Natural killer cell (primary cell): Measurements from ENCODE around the gene GDPD4. TPM values are rescaled to one million over a fixed set of nuclear protein-coding genes. Genes with fewer than 3 reads are reported as not detected.

Source experiments
- ATAC-seq, 3 donors: fragments of 150-1000 bp in 2 of 3; fragments of 200-7000 bp in 1 of 3; cut with Tn5 transposase; 1 replicate in 1 of 3; 2 replicates in 2 of 3; pipeline ENCODE4 v1.10.0; 2021; ENCODE audit warnings: mild to moderate bottlenecking in 2 of 3, moderate library complexity in 2 of 3
- DNase-seq, 2 donors: peaks; one replicate each; pipeline versions ENCODE4 v3.0.0 to v3.0.0-alpha.2; 2013 to 2021; ENCODE audit warnings: mixed read lengths in 1 of 2
- H3K27ac ChIP-seq: one replicate; pipeline ENCODE4 v1.5.1; 2013; ENCODE audit warnings: mild to moderate bottlenecking, low read length
- H3K27me3 ChIP-seq: one replicate; pipeline ENCODE4 v1.6.1; 2013; ENCODE audit warnings: low read length; ENCODE audit not compliant: control insufficient read depth, insufficient read depth
- H3K36me3 ChIP-seq: one replicate; pipeline ENCODE4 v1.6.1; 2013; ENCODE audit warnings: low read length; ENCODE audit not compliant: control insufficient read depth, insufficient read depth
- H3K4me1 ChIP-seq: one replicate; pipeline ENCODE4 v1.6.1; 2013; ENCODE audit warnings: low read length; ENCODE audit not compliant: control insufficient read depth, insufficient read depth
- H3K4me3 ChIP-seq: one replicate; pipeline ENCODE4 v1.5.1; 2013; ENCODE audit warnings: low read length
- H3K9me3 ChIP-seq: one replicate; pipeline ENCODE4 v1.6.1; 2013; ENCODE audit warnings: low read length; ENCODE audit not compliant: control insufficient read depth, insufficient read depth
- H3K27ac Mint-ChIP-seq, 2 donors: one replicate each; pipeline ENCODE4 v1.8.0; 2022; ENCODE audit warnings: mild to moderate bottlenecking in 2 of 2, mixed read lengths in 2 of 2, moderate library complexity in 1 of 2
- H3K27me3 Mint-ChIP-seq, 2 donors: one replicate each; pipeline ENCODE4 v1.8.0; 2022; ENCODE audit warnings: low read depth in 2 of 2, mixed read lengths in 2 of 2
- H3K36me3 Mint-ChIP-seq: one replicate; pipeline ENCODE4 v1.8.0; 2022; ENCODE audit warnings: mixed read lengths
- H3K4me1 Mint-ChIP-seq, 2 donors: one replicate each; pipeline ENCODE4 v1.8.0; 2022; ENCODE audit warnings: mixed read lengths in 2 of 2
- H3K4me3 Mint-ChIP-seq: one replicate; pipeline ENCODE4 v1.8.0; 2022; ENCODE audit warnings: mild to moderate bottlenecking, moderate library complexity, mixed read lengths
- H3K9me3 Mint-ChIP-seq, 2 donors: one replicate each; pipeline ENCODE4 v1.8.0; 2022; ENCODE audit warnings: mixed read lengths in 2 of 2
- CTCF ChIP-seq: fragments of 200-600 bp; IDR thresholded peaks from one replicate; pipeline ENCODE4 v1.8.0; 2022; ENCODE audit warnings: antibody characterized with exemption
- WGBS: methylation state at CpG from one replicate; pipeline ENCODE4 v1.1.7; 2013; ENCODE audit warnings: missing lambda C conversion rate; ENCODE audit not compliant: insufficient coverage; 5-methylcytosine and 5-hydroxymethylcytosine counted together
- intact Hi-C: fragments of 100-400 bp; cut with micrococcal nuclease; formaldehyde crosslinking; loops from one replicate; pipeline ENCODE4 v1.14.2; 2022
- total RNA-seq, 4 donors: library from RNA; stranded (reverse); fragments of 120-200 nt in 1 of 4; gene quantifications; one replicate each; pipeline versions ENCODE4 v1.2.3 to v1.2.4, GENCODE V29; 2013 to 2022

The GDPD4 gene
- total RNA-seq, 3 donors from 2014 or later (not counting 1 experiment from before 2014, with no cell fraction given), result not detected

GRCh38 chr11:77181799-77182541, 119.5 kb downstream of the GDPD4 start:
- intact Hi-C loops, result no loop called here

GRCh38 chr11:77181226-77181625, 120.3 kb downstream of the GDPD4 start:
- DNase-seq (no peak), ATAC-seq (no peak)
- Histone ChIP-seq H3K4me3 (no peak overlapping the region), H3K27me3 (no peaks in the 10 kb centered on the region), H3K27ac (no peak overlapping the region), H3K9me3 (no peaks in the 10 kb centered on the region), H3K36me3 (no peaks in the 10 kb centered on the region), H3K4me1 (peaks cover 2% of the 10 kb centered on the region)
- intact Hi-C loops, result no loop called here
- no peak for TF ChIP-seq CTCF
- Mint-ChIP-seq H3K4me1 (no peaks in the 10 kb centered on the region), H3K9me3 (peaks cover 0 to 4% of the 10 kb centered on the region in 2 donors), H3K27ac (no peak overlapping the region), H3K4me3 (no peak overlapping the region), H3K27me3 (no peaks in the 10 kb centered on the region), H3K36me3 (no peaks in the 10 kb centered on the region)
- 90% methylated on average over 11 of the region's 11 CpGs for WGBS

More at GRCh38 chr11:77181799-77182541, 119.5 kb downstream of the GDPD4 start:
- H3K36me3 ChIP-seq, result no peaks in the 10 kb centered on the region
- Mint-ChIP-seq H3K36me3 (no peaks in the 10 kb centered on the region), H3K27me3 (no peaks in the 10 kb centered on the region), H3K4me3 (no peak overlapping the region), H3K9me3 (peaks cover 0 to 4% of the 10 kb centered on the region in 2 donors), H3K4me1 (no peaks in the 10 kb centered on the region), H3K27ac (no peak overlapping the region)
- WGBS, result 92% methylated on average over 22 of the region's 22 CpGs
- ATAC-seq (no peak), DNase-seq (no peak)
- H3K27me3 ChIP-seq, result no peaks in the 10 kb centered on the region
- no peak for TF ChIP-seq CTCF
- no peak overlapping the region for H3K27ac ChIP-seq
- H3K9me3 ChIP-seq, result no peaks in the 10 kb centered on the region
- no peak overlapping the region for H3K4me3 ChIP-seq
- H3K4me1 ChIP-seq, result no peaks in the 10 kb centered on the region

- Mint-ChIP-seq H3K27me3 (no peaks in the 10 kb centered on the region), H3K4me3 (no peak overlapping the region), H3K36me3 (no peaks in the 10 kb centered on the region), H3K4me1 (no peaks in the 10 kb centered on the region), H3K9me3 (peaks cover 0 to 4% of the 10 kb centered on the region in 2 donors), H3K27ac (no peak overlapping the region)
- TF ChIP-seq CTCF, result no peak
- Histone ChIP-seq H3K9me3 (no peaks in the 10 kb centered on the region), H3K27me3 (no peaks in the 10 kb centered on the region), H3K36me3 (no peaks in the 10 kb centered on the region), H3K4me1 (peaks cover 10% of the 10 kb centered on the region), H3K27ac (no peak overlapping the region), H3K4me3 (no peak overlapping the region)
- no peak for ATAC-seq
- WGBS, result 89% methylated on average over 11 of the region's 11 CpGs
- intact Hi-C loops, result no loop called here
- no peak for DNase-seq
Observed at GRCh38 chr11:77180346-77180745, 121.1 kb downstream of the GDPD4 start.

GRCh38 chr11:77179681-77180080, 121.8 kb downstream of the GDPD4 start:
- TF ChIP-seq CTCF, result no peak
- H3K4me1 ChIP-seq, result peaks cover 11% of the 10 kb centered on the region
- no peaks in the 10 kb centered on the region for H3K4me1 Mint-ChIP-seq
- peaks cover 0 to 4% of the 10 kb centered on the region in 2 donors for H3K9me3 Mint-ChIP-seq
- H3K4me3 ChIP-seq, result no peak overlapping the region
- no peaks in the 10 kb centered on the region for H3K27me3 Mint-ChIP-seq
- intact Hi-C loops, result no loop called here
- ATAC-seq, result no peak
- no peaks in the 10 kb centered on the region for H3K36me3 Mint-ChIP-seq
- no peaks in the 10 kb centered on the region for H3K27me3 ChIP-seq
- H3K27ac Mint-ChIP-seq, result no peak overlapping the region
- H3K27ac ChIP-seq, result no peak overlapping the region
- DNase-seq, result no peak
- WGBS, result 96% methylated on average over 19 of the region's 19 CpGs
- no peaks in the 10 kb centered on the region for H3K9me3 ChIP-seq
- no peak overlapping the region for H3K4me3 Mint-ChIP-seq
- H3K36me3 ChIP-seq, result no peaks in the 10 kb centered on the region
